HG02884 (cell line): ENCODE measurements around the gene EDEM1.
"Not testable (repeated sequence)": the region's sequence is repeated elsewhere in the genome, so short reads cannot be mapped to it uniquely, and the experiment has no call there.

Source experiments
- ATAC-seq: cut with Tn5 transposase; IDR thresholded peaks from one replicate; pipeline ENCODE4 v1.9.1; 2021; ENCODE audit warnings: mild to moderate bottlenecking, moderate library complexity; ENCODE audit not compliant: unreplicated experiment

The EDEM1 gene

GRCh38 chr3:5187156-5187919 is at the start of gene EDEM1:
Gene EDEM1 (plus strand): TSS chr3:5187707. CDS start chr3:5187806, 99 bp downstream.
- peak; percentile 74 for ATAC-seq

GRCh38 chr3:5138214-5138981 is 49.1 kb upstream of the EDEM1 start:
- no peak for ATAC-seq

- peak; percentile 35 for ATAC-seq
These were observed 47.3 kb upstream of the EDEM1 start for GRCh38 chr3:5140230-5140621.

- ATAC-seq = no peak
These were observed 46.7 kb upstream of the EDEM1 start for GRCh38 chr3:5140839-5141238.

- ATAC-seq = no peak
These were observed 45.7 kb upstream of the EDEM1 start for GRCh38 chr3:5141760-5142159.

- ATAC-seq = no peak
These were observed 44.0 kb upstream of the EDEM1 start for GRCh38 chr3:5143464-5143863.

GRCh38 chr3:5144316-5144994 is 43.1 kb upstream of the EDEM1 start:
- no peak for ATAC-seq

- ATAC-seq = no peak
These were observed 42.4 kb upstream of the EDEM1 start for GRCh38 chr3:5145120-5145519.

GRCh38 chr3:5147152-5147551 is 40.4 kb upstream of the EDEM1 start:
- ATAC-seq = not testable (repeated sequence)

GRCh38 chr3:5149306-5149880 is 38.1 kb upstream of the EDEM1 start:
- ATAC-seq = no peak

GRCh38 chr3:5151586-5151985 is 35.9 kb upstream of the EDEM1 start:
- peak; percentile 63 for ATAC-seq

- ATAC-seq = no peak
These were observed 34.4 kb upstream of the EDEM1 start for GRCh38 chr3:5153074-5153473.

- ATAC-seq = no peak
These were observed 32.3 kb upstream of the EDEM1 start for GRCh38 chr3:5155241-5155640.

- no peak for ATAC-seq
These were observed 27.2 kb upstream of the EDEM1 start for GRCh38 chr3:5160321-5160720.

- ATAC-seq = no peak
These were observed 26.3 kb upstream of the EDEM1 start for GRCh38 chr3:5160940-5161858.

GRCh38 chr3:5162102-5162501 is 25.4 kb upstream of the EDEM1 start:
- no peak for ATAC-seq

GRCh38 chr3:5165698-5166097 is 21.8 kb upstream of the EDEM1 start:
- ATAC-seq = no peak

GRCh38 chr3:5166846-5167245 is 20.7 kb upstream of the EDEM1 start:
- ATAC-seq = no peak

GRCh38 chr3:5168110-5168509 is 19.4 kb upstream of the EDEM1 start:
- no peak for ATAC-seq

- no peak for ATAC-seq
These were observed 17.7 kb upstream of the EDEM1 start for GRCh38 chr3:5169807-5170206.
